ENCODE data around the gene HSPB6.

The HSPB6 gene

GRCh38 chr19:35791814-35792279 lies 35.0 kb upstream of the HSPB6 start:
- H3K27ac ChIP-seq (ENCODE audit: low read length) = no peak overlapping the region
- H3K9ac ChIP-seq (ENCODE audit: low read depth, low read length) = no peak overlapping the region
- H3K4me1 ChIP-seq (ENCODE audit: insufficient read depth, low read length) = no peaks in the 10 kb centered on the region
- no peaks in the 10 kb centered on the region for H3K36me3 ChIP-seq (ENCODE audit: insufficient read depth, low read depth, low read length)
- H3K27me3 ChIP-seq (ENCODE audit: insufficient read depth, low read length) = peaks cover 19% of the 10 kb centered on the region
- H3K4me3 ChIP-seq (ENCODE audit: low read length) = no peak overlapping the region
- no peaks in the 10 kb centered on the region for H3K9me3 ChIP-seq (ENCODE audit: insufficient read depth, low read depth, low read length)

- Histone ChIP-seq H3K9ac (ENCODE audit: low read depth, low read length) (no peak overlapping the region), H3K9me3 (ENCODE audit: insufficient read depth, low read depth, low read length) (no peaks in the 10 kb centered on the region), H3K36me3 (ENCODE audit: insufficient read depth, low read depth, low read length) (no peaks in the 10 kb centered on the region), H3K27ac (ENCODE audit: low read length) (no peak overlapping the region), H3K4me1 (ENCODE audit: insufficient read depth, low read length) (no peaks in the 10 kb centered on the region), H3K4me3 (ENCODE audit: low read length) (no peak overlapping the region), H3K27me3 (ENCODE audit: insufficient read depth, low read length) (peaks cover 12% of the 10 kb centered on the region)
Observed at GRCh38 chr19:35790981-35791813, 34.4 kb upstream of the HSPB6 start.

- H3K4me1 ChIP-seq (ENCODE audit: insufficient read depth, low read length) = no peaks in the 10 kb centered on the region
- H3K4me3 ChIP-seq (ENCODE audit: low read length) = no peak overlapping the region
- no peak overlapping the region for H3K27ac ChIP-seq (ENCODE audit: low read length)
- no peak overlapping the region for H3K9ac ChIP-seq (ENCODE audit: low read depth, low read length)
- H3K27me3 ChIP-seq (ENCODE audit: insufficient read depth, low read length) = peaks cover 10% of the 10 kb centered on the region
- H3K9me3 ChIP-seq (ENCODE audit: insufficient read depth, low read depth, low read length) = no peaks in the 10 kb centered on the region
- no peaks in the 10 kb centered on the region for H3K36me3 ChIP-seq (ENCODE audit: insufficient read depth, low read depth, low read length)
Observed at GRCh38 chr19:35789978-35790944, 33.4 kb upstream of the HSPB6 start.

- H3K4me1 ChIP-seq (ENCODE audit: insufficient read depth, low read length) = no peaks in the 10 kb centered on the region
- no peak overlapping the region for H3K27ac ChIP-seq (ENCODE audit: low read length)
- H3K9me3 ChIP-seq (ENCODE audit: insufficient read depth, low read depth, low read length) = no peaks in the 10 kb centered on the region
- no peaks in the 10 kb centered on the region for H3K36me3 ChIP-seq (ENCODE audit: insufficient read depth, low read depth, low read length)
- no peak overlapping the region for H3K9ac ChIP-seq (ENCODE audit: low read depth, low read length)
- no peak overlapping the region for H3K4me3 ChIP-seq (ENCODE audit: low read length)
- H3K27me3 ChIP-seq (ENCODE audit: insufficient read depth, low read length) = peaks cover 8% of the 10 kb centered on the region
Observed at GRCh38 chr19:35789195-35789977, 32.6 kb upstream of the HSPB6 start.

GRCh38 chr19:35788205-35788960 lies 31.6 kb upstream of the HSPB6 start:
- peaks cover 8% of the 10 kb centered on the region for H3K27me3 ChIP-seq (ENCODE audit: insufficient read depth, low read length)
- H3K27ac ChIP-seq (ENCODE audit: low read length) = no peak overlapping the region
- no peak overlapping the region for H3K4me3 ChIP-seq (ENCODE audit: low read length)
- no peaks in the 10 kb centered on the region for H3K36me3 ChIP-seq (ENCODE audit: insufficient read depth, low read depth, low read length)
- no peaks in the 10 kb centered on the region for H3K9me3 ChIP-seq (ENCODE audit: insufficient read depth, low read depth, low read length)
- H3K4me1 ChIP-seq (ENCODE audit: insufficient read depth, low read length) = no peaks in the 10 kb centered on the region
- H3K9ac ChIP-seq (ENCODE audit: low read depth, low read length) = no peak overlapping the region

- no peaks in the 10 kb centered on the region for H3K9me3 ChIP-seq (ENCODE audit: insufficient read depth, low read depth, low read length)
- no peak overlapping the region for H3K9ac ChIP-seq (ENCODE audit: low read depth, low read length)
- no peak overlapping the region for H3K4me3 ChIP-seq (ENCODE audit: low read length)
- H3K4me1 ChIP-seq (ENCODE audit: insufficient read depth, low read length) = no peaks in the 10 kb centered on the region
- H3K27ac ChIP-seq (ENCODE audit: low read length) = no peak overlapping the region
- peaks cover 8% of the 10 kb centered on the region for H3K27me3 ChIP-seq (ENCODE audit: insufficient read depth, low read length)
- no peaks in the 10 kb centered on the region for H3K36me3 ChIP-seq (ENCODE audit: insufficient read depth, low read depth, low read length)
Observed at GRCh38 chr19:35787227-35787799, 30.5 kb upstream of the HSPB6 start.

- no peak overlapping the region for H3K27ac ChIP-seq (ENCODE audit: low read length)
- H3K4me1 ChIP-seq (ENCODE audit: insufficient read depth, low read length) = no peaks in the 10 kb centered on the region
- H3K4me3 ChIP-seq (ENCODE audit: low read length) = no peak overlapping the region
Observed at GRCh38 chr19:35786299-35787160, 29.7 kb upstream of the HSPB6 start.

GRCh38 chr19:35785339-35785627 lies 28.5 kb upstream of the HSPB6 start:
- Histone ChIP-seq H3K4me3 (ENCODE audit: low read length) (peak overlapping the region; percentile 70), H3K36me3 (ENCODE audit: insufficient read depth, low read depth, low read length) (no peaks in the 10 kb centered on the region), H3K9me3 (ENCODE audit: insufficient read depth, low read depth, low read length) (no peaks in the 10 kb centered on the region), H3K9ac (ENCODE audit: low read depth, low read length) (peak overlapping the region; percentile 51; the same call in 1 of the 2 replicates), H3K27me3 (ENCODE audit: insufficient read depth, low read length) (peaks cover 8% of the 10 kb centered on the region), H3K4me1 (ENCODE audit: insufficient read depth, low read length) (no peaks in the 10 kb centered on the region), H3K27ac (ENCODE audit: low read length) (no peak overlapping the region)

More at GRCh38 chr19:35786299-35787160, 29.7 kb upstream of the HSPB6 start:
- H3K27me3 ChIP-seq (ENCODE audit: insufficient read depth, low read length) = peaks cover 8% of the 10 kb centered on the region
- no peaks in the 10 kb centered on the region for H3K36me3 ChIP-seq (ENCODE audit: insufficient read depth, low read depth, low read length)
- no peak overlapping the region for H3K9ac ChIP-seq (ENCODE audit: low read depth, low read length)
- no peaks in the 10 kb centered on the region for H3K9me3 ChIP-seq (ENCODE audit: insufficient read depth, low read depth, low read length)

GRCh38 chr19:35784503-35785338 lies 27.9 kb upstream of the HSPB6 start:
- no peak overlapping the region for H3K27ac ChIP-seq (ENCODE audit: low read length)
- peaks cover 8% of the 10 kb centered on the region for H3K27me3 ChIP-seq (ENCODE audit: insufficient read depth, low read length)
- H3K36me3 ChIP-seq (ENCODE audit: insufficient read depth, low read depth, low read length) = no peaks in the 10 kb centered on the region
- no peaks in the 10 kb centered on the region for H3K9me3 ChIP-seq (ENCODE audit: insufficient read depth, low read depth, low read length)
- H3K4me3 ChIP-seq (ENCODE audit: low read length) = peak overlapping the region; percentile 70
- peak overlapping the region; percentile 51; the same call in 1 of the 2 replicates for H3K9ac ChIP-seq (ENCODE audit: low read depth, low read length)
- H3K4me1 ChIP-seq (ENCODE audit: insufficient read depth, low read length) = no peaks in the 10 kb centered on the region
